Measurements from ENCODE around the gene PML. TPM values are rescaled to one million over a fixed set of nuclear protein-coding genes. Genes with fewer than 3 reads are reported as not detected.
A peak's percentile ranks its signal among the peaks of the same experiment; 100 is the strongest.

Gene PML
- total and polyA plus RNA-seq, 9 of the 15 experiments (the other 6 are each of a cell fraction or from before 2014, with no cell fraction given) = 5.0 to 50.7 (median 10.1) TPM

DNA sequence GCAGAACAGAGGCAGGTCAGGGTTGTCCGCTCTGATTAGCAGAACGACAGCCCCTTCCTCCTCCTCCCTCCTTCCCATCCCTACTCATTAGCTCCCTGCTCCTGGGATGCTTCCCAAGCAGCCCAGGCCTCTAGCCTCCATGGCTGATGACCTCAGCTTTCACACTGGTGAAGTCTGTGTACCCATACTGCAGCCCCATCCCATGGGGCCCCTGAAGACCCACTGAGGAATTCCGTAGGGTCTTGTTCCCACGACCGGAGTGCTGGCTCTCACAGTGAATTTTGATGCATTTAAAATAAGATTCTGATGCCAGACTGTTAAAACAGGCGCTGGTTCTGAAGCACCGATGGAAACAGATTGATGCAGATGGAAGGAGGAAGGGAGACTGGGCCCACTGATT, 51.8 kb downstream of the PML start:
- FAIRE-seq = no peak
- Histone ChIP-seq H2AFZ (ENCODE audit: low read depth, low read length) (no peak overlapping the region), H3K36me3 (ENCODE audit: control insufficient read depth, insufficient read depth, low read length) (no peaks in the 10 kb centered on the region), H4K20me1 (replicated peaks; ENCODE audit: control insufficient read depth, insufficient read depth, low read length) (0 out of 2 replicates have a peak, but pooled peaks cover 17% of the 10 kb centered on the region), H3K4me2 (ENCODE audit: insufficient read depth, low read length) (no peak overlapping the region), H3K9me3 (replicated peaks; ENCODE audit: control insufficient read depth, insufficient read depth, low read depth, low read length) (no peaks in the 10 kb centered on the region), H3K9me1 (ENCODE audit: control insufficient read depth, insufficient read depth, low read length) (no peaks in the 10 kb centered on the region), H3K4me3 (no peak overlapping the region), H3K9ac (ENCODE audit: insufficient read depth in 1 of 2, low read depth in 2 of 2, low read length in 2 of 2) (no peak overlapping the region), H3K4me1 (replicated peaks in 1 of 2; ENCODE audit: control insufficient read depth in 2 of 2, insufficient read depth in 2 of 2, low read length in 2 of 2) (peaks cover 0 to 9% of the 10 kb centered on the region in 2 experiments; a peak in 2 of 5 replicates), H3K27ac (ENCODE audit: extremely low read depth, low read depth, low read length) (no peak overlapping the region), H3K27me3 (ENCODE audit: control insufficient read depth in 2 of 2, insufficient read depth in 2 of 2, low read length in 2 of 2) (peaks cover 0 to 19% of the 10 kb centered on the region in 2 experiments; a peak in 3 of 5 replicates), H3K79me2 (ENCODE audit: control insufficient read depth, insufficient read depth, low read length) (no peaks in the 10 kb centered on the region)
- intact Hi-C loops (cut with micrococcal nuclease) (no loop called here), in situ Hi-C loops (cut with MboI) (no loop called here)
- peak in 1 of 4 experiments; percentile 3 for DNase-seq (ENCODE audit: extremely low read depth in 1 of 4, low spot score in 3 of 4)
- BruUV-seq (replicated peaks) = no TSS peak
- POLR2A ChIA-PET = interaction anchor here (1.2 to 1.3 kb wide), 2 partner anchors 10 to 18 kb away, joined by 3 to 5 read pairs; no protein-coding TSS in a partner anchor
- 2% methylated on average over 7 of the region's 7 CpGs for WGBS (ENCODE audit: insufficient coverage, low coverage, missing lambda C conversion rate)
- ATAC-seq = no peak
- TF ChIP-seq, protein P1, sequence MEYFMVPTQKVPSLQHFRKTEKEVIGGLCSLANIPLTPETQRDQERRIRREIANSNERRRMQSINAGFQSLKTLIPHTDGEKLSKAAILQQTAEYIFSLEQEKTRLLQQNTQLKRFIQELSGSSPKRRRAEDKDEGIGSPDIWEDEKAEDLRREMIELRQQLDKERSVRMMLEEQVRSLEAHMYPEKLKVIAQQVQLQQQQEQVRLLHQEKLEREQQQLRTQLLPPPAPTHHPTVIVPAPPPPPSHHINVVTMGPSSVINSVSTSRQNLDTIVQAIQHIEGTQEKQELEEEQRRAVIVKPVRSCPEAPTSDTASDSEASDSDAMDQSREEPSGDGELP (CRISPR knock-in tag; IDR thresholded peaks at IDR 0.05; ENCODE audit: borderline replicate concordance) = no peak
- TF ChIP-seq KAT2B (IDR thresholded peaks at IDR 0.05; ENCODE audit: low read depth, low read length) (no peak), ZNF77 (CRISPR knock-in tag; IDR thresholded peaks at IDR 0.05) (no peak)
- TF ChIP-seq, protein P2, sequence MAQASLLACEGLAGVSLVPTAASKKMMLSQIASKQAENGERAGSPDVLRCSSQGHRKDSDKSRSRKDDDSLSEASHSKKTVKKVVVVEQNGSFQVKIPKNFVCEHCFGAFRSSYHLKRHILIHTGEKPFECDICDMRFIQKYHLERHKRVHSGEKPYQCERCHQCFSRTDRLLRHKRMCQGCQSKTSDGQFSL (CRISPR knock-in tag; IDR thresholded peaks at IDR 0.05) = no peak
- TF ChIP-seq, protein P2 (tag; IDR thresholded peaks at IDR 0.05) = no peak
- CTCF ChIA-PET (ENCODE audit: low intra/inter-chr PET ratio) = no interaction called here

Measured in K562 (cell line).